ENCODE measurements around the gene PRPF8. TPM values are rescaled to one million over a fixed set of nuclear protein-coding genes. Genes with fewer than 3 reads are reported as not detected.

PRPF8 gene
- total and polyA plus RNA-seq, 2 of the 13 experiments (the other 11 are each of a cell fraction or from before 2014, with no cell fraction given) = 112 to 179 TPM

- TF ChIP-seq TCF12 (IDR thresholded peaks at IDR 0.05) (no peak), TCF12 (CRISPR knock-in tag; IDR thresholded peaks at IDR 0.05) (no peak), HDAC2 (CRISPR knock-in tag; IDR thresholded peaks at IDR 0.05) (peak; percentile 52; the same call in 1 of the 2 replicates), ZNF574 (CRISPR knock-in tag; IDR thresholded peaks at IDR 0.05) (peak; percentile 40; the same call in 1 of the 2 replicates), ZNF580 (CRISPR knock-in tag; IDR thresholded peaks at IDR 0.05; ENCODE audit: borderline replicate concordance, low read depth) (peak; percentile 6; the same call in 1 of the 2 replicates), ZNF414 (CRISPR knock-in tag; IDR thresholded peaks at IDR 0.05) (0 out of 2 replicates have a peak, but pooled peaks have one; percentile 0), SRY (CRISPR knock-in tag; IDR thresholded peaks at IDR 0.05) (no peak), ZNF280D (CRISPR knock-in tag; IDR thresholded peaks at IDR 0.05) (no peak), CTCF (CRISPR knock-in tag; IDR thresholded peaks at IDR 0.05) (peak; percentile 91), ZSCAN12 (CRISPR knock-in tag; IDR thresholded peaks at IDR 0.05) (no peak), ZNF687 (CRISPR knock-in tag; IDR thresholded peaks at IDR 0.05) (peak; percentile 59), CEBPG (CRISPR knock-in tag; IDR thresholded peaks at IDR 0.05) (peak; percentile 45; the same call in 1 of the 2 replicates), HNF4G (IDR thresholded peaks at IDR 0.05; ENCODE audit: borderline replicate concordance, low read depth, low read length) (peak; percentile 17; the same call in 1 of the 2 replicates), HNF4G (CRISPR knock-in tag; IDR thresholded peaks at IDR 0.05; ENCODE audit: borderline replicate concordance, low read depth) (no peak), RAD21 (CRISPR knock-in tag; IDR thresholded peaks at IDR 0.05) (peak; percentile 77), STAG1 (CRISPR knock-in tag; IDR thresholded peaks at IDR 0.05) (peak; percentile 90)
Observed at GRCh38 chr17:1713878-1714426, 29.3 kb upstream of the PRPF8 start (continued).
